Measurements from ENCODE around the gene MYZAP.

Gene MYZAP, protein sequence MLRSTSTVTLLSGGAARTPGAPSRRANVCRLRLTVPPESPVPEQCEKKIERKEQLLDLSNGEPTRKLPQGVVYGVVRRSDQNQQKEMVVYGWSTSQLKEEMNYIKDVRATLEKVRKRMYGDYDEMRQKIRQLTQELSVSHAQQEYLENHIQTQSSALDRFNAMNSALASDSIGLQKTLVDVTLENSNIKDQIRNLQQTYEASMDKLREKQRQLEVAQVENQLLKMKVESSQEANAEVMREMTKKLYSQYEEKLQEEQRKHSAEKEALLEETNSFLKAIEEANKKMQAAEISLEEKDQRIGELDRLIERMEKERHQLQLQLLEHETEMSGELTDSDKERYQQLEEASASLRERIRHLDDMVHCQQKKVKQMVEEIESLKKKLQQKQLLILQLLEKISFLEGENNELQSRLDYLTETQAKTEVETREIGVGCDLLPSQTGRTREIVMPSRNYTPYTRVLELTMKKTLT

DNA sequence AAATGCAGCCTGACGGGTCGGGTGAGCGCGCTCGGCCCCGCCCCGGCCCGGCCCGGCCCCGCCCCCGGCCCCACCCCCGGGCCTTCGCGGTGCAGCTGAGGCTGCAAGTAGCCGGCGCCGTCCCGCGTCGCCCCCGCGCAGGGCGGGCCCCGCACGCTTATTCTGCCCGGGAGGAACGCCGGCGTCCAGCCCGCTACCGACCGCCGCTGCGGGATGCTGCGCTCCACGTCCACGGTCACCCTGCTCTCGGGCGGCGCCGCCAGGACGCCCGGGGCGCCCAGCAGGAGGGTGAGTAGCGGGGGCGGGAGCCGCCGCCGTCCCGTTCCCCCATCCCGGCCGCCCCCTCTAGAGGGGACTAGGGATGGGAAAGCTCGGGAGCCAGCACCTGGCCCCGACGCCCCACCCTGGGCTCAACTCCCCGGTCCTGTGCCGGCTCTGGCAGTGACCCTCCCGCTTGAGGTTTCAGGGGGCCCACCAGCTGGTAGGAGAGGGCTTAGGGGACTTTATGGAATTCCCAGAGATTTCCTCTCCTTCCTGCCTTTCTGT is at the start of gene MYZAP:
MYZAP (plus strand) TSS at position 83 of the 546 bp plus-strand sequence; CDS start at position 214, 131 bp downstream.
- DNase-seq: no peak

DNA sequence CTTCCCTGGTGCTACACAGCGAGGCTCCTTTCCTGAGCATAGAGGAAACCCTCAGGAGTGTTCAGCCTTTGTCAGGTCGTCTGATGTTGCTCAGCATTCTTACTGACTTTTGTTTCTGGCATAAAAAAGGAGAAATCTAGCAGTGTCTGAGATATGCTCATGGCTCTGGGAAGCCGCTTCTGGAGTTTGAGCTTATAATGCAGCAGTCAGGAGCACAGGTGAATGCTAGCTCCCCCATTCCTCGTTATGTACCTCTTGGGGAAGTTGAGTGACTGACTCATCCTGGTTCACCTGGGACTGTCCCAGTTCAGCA is 49.2 kb upstream of the MYZAP start:
- no peak for DNase-seq

DNA sequence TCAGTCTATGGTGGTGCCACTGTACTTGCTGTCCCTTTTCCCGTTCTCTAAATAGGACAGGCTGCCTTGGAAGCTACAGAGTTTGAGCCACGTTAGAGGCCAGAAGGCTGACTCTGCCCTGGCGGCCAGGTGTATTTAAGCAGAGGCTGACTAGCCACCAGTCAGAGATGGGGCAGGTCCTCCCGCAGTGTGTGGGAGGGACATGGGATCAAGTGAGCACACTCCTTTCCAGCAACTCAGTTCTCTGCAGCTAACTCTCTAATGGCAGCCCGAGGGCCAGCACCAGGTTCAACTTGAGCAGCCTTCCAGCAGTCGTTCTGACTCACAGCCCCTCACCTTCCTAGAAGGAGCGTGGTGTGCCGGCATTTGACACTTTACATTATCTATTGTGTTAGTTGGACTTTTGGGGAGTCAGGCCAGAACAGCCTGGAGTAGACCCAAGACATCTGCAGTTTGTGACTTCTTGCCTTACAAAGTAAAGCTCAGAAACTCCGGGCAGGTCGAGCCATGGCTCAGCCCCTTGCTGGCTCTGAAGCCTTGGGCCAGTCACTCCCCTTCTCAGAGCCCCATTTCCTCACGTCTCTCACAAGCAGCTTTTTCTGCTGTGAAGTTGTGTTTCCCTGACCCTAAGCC is 46.7 kb upstream of the MYZAP start:
- DNase-seq: no peak

DNA sequence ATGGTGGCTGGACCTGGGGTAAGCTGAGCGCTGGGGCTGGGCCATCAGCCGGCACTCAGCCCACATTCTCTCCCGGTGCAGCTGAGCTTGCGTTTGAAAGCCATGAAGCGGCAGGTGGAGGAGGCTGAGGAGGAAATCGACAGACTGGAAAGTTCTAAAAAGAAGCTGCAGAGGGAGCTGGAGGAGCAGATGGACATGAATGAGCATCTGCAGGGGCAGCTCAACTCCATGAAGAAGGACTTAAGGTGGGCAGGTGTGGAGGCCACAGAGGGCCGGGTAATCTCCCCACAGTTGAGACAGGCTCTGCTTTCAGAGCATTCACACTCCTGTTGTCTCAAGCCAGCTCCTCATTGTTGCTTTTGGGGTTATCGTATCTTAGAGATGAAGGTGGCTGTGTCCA is 45.7 kb upstream of the MYZAP start:
- DNase-seq: no peak

DNA sequence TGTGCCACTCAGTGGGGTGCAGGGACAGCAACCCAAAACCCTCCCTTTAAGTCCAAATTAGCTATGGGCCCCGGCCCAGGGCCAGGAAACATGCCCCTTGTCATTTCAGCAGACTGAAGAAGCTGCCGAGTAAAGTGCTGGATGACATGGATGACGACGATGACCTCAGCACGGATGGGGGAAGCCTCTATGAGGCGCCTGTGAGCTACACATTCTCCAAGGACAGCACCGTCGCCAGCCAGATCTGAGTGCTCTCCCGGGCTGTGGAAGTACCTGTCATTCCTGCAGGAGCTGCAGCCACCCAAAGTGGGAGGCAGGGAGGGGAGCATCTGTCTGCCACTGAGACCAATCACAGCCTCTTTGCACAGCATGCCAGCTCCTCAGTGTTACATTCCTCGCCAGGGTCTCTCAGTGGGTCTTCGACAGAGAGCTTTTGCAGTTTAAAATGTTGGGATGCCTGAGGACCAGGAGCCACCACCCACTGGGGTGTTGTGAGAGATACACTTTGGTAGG is 44.4 kb upstream of the MYZAP start:
- no peak for DNase-seq

DNA sequence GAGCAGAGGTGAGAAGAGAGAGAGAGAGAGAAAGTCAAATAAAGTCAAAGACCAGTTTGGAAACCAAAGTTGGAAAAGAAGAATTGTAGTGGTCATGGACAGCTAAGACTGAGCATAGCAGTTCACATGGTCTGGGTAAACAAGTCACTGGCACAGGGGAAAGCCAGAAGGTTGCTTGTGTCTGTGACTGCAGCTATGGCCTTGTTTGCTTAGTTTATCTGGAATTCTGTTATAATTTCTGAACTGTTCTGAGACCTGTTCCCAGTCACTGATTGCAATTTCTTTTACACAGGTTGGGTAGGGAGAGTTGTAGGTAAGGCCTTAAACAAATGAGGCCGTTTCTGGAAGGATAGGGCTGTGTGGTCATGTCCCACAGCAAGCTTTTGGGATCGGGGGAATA is 43.4 kb upstream of the MYZAP start:
- no peak for DNase-seq

DNA sequence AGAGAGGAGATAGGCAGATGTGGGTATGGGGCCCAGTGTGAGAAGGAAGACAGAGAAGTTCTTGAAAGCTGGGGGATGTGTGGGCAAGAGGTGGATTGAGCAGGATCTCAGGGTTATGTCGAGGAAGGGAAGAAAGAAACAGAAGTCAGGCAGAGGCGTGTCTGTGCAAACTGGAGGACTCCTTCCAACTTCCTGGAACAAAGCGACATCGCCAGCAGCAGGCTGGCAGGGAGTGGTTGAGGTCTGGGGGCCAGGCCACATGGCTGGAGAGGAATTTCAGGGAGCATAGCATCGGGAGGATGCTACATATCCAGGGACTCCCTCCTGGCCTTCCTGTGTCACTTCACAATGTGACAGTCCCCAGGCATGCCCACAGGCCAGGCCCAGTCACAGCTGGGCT is 42.9 kb upstream of the MYZAP start:
- DNase-seq: no peak

DNA sequence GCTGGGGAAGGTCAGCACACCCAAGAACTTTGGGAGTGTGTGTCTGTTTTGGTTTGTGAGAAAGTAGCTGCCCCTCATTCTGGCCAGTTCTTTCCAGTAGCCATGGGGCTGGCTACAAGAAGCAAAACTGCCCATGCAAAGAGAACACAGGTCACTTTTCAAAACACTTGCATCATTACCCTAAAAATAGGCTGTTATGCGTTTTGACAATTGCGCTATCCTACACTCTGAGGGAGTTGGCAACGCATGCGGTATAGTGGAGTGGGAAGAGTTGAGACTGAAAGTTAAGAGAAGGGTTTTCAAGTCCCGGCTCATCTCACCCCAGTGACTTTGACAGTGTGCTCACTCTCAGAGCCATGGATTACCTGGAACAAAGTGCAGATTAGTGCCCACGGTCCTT is 41.8 kb upstream of the MYZAP start:
- DNase-seq: no peak

DNA sequence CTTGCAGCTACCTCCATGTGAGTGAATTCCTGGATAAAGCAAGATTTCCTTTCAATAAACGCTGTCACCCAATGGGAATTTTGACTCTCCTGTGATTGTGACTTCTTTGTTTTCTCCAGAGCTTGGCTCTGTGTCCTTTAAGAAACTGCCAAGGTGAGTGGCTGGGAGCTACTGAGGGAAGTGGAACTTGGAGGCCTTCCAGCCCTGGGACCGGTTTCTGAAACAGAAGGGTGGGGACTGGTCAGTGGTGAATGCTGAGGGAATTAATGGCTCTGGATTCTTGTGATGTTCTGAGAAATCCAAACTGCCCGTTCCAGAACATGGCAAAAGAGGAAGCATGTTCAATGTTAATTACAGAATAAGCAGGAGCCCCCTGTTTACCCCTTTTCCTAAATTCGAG is 41.1 kb upstream of the MYZAP start:
- no peak for DNase-seq

DNA sequence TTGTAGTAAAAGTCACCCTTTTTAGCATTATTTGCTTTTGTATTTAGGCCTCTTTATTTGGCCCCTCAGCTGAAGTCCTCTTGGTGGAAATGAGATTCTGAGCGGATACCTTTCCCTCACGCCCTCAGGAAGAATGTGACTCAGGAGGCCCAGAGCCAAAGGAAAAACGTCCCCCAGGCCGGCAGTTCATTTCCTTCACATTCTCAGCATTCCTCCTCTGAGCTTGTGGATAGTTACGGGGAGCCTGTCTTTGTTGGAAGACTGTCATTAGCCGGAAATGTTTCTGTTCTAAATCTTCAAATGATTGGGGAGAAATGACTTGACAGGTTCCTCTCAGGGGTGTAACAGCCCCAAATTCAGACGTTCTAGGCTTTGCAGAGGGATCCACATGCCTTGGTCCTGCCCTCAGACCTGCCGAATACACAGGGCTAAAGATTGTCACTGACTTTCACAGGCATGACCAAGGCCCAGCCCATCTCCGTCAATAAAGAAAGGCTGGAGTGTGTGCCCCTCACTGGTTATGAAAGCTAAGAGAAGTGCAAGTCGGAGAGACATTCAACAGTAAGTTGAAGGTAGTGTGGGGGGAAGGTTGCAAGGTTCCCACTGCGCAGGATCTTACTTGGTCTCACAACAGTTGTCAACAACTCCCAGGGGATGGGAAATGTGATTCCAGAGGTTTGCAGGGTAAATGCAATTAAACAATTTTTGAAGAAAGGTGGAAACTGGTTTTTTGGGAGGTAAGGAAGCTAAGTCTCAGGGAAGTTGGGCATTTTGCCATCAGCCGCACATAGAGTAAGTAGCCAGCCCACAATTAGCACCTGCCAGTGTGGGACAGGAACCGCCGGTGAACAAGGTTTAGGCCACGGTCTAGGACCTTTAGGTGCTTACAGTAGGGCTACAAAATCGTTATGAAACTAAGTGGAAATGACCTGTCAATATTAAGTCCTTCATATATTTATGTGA is 39.7 kb upstream of the MYZAP start:
- DNase-seq: no peak

DNA sequence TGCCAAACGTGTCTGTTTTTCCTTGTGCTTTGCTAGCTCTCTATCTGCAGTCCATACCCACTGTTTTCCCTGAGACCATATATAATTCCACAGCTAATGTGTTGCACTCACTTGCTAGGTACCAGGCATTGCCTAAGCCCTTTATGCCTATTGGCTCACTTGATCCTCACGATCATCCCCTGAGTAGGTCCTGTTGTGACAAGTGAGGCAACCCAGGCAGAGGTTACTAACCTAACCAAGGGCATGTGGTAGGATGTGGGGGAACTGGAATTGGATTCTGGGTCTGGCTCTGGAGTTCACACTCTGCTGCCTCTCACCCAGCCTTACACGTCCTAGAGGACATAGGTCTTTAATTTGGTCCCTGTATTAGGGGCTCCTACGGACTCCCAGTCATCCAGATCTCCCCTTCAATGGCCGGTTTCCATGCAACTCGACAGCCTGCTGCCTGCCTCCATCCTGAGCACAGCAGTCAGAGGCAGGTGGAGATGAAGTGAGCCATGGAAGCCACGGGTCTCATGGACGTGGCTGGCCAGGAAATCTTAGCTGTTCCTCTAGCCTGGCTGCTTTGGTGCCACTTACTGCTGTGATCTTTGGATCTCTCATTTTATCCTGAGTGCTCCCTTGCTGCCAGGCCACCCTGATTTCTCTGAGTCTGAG is 38.9 kb upstream of the MYZAP start:
- no peak for DNase-seq

DNA sequence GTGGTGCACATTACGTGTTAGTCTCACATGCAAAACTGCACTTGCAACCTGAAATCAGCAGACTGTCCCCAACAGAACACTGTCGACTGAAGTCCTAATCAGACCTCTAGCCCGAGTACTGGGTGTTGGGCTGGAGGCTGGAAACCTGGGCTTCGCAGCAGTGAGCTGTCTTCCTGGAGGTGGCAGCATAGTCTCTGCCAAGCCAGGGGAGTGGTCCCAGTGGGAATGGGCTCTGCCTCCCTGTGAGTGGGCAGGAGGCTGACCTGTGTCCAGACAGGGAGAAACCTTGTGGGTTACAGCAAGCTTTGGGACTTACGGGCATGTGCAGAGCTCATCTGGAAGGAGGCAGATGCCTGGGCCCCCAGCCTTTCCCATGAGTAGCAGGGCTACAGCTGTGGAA is 38.2 kb upstream of the MYZAP start:
- no peak for DNase-seq

DNA sequence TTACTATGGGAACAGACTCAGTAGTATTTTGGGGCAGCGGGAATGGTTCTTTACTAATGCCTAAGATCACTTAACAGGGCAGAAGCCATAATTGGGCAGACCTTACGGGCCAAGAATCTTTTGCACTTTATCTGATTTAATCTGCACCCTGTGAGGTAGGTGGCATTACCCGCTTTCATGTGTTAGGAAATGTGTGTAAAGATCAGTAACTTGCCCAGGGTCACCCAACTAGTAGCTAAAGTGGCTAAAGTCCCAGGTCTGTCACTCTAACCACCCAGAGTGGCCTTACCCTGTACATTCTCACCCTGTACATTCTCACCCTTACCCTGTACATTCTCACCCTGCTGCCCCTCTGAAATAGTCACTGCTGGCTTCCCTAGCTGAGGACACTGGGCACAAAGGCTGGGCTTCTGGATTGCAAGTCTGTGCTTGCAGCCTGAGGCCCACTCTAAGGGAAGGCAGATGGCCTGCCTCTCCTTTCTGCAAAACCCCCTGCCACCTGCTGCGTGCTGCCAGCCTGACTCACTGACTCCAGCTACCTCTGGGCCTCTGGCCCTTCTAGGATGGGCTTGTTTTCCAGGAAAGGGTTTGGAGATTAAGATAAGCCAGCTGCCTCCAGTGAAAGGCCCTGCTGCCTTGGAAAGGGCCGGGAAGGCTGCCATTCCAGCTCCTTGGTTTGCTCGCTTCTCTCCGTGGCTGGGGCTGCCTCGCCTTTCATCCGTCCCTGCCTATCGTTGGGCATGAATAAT is 37.5 kb upstream of the MYZAP start:
- DNase-seq: peak; percentile 4

DNA sequence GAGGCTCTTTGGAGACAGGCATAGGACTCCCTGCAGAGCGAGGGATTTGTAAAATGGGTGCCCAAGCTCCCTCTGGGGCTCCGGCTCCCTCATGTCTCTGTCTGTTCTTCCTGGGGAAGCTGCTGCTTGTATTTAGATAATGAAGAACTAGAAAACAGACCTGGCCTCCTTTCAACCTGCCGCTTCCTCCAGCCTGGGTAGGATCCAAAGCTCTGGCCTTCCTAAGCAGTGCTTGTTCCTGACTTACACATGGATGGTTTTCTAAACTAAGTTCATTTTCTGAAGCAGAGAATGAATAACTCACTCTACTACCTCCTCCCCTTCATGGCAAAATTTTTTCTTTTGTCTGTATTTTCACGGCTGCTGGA is 36.9 kb upstream of the MYZAP start:
- DNase-seq: no peak

DNA sequence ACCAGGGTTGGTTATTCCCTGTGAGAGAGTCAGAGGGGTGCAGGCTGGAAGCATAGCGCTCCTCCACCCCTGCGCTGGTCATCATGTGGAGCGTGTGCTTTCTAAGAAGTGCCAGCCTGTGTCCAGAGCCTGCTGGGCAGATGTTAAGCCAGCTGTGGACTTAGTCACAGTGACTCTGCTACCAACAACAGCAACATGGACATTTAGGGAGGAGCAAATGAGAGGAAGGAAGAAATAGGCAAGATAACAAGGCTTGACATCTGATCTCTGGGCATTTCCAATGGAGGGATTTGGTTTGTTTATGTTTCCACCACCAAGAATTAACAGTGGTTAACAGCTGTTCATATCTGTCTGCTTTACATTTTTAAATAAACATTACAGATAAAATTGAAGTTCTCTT is 36.4 kb upstream of the MYZAP start:
- no peak for DNase-seq

DNA sequence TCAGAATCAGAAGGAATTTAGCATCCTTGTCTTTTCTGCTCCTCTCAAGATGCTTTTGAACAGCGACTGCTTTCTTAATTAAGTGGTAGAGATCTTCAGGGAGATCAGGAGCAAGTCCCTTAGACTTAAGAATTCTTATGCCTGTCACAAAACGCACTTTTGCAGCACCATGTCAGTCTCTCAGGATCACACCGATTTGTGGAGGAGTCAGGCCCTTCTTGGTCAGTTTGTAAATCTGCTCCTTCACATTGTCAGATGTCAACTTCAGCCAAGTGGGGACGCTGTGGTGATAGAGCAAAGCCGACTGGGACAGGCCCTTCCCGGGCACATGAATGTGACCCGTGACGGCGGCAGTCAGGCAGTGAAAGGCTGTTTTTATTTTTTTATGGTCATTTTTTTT is 35.7 kb upstream of the MYZAP start:
- DNase-seq: no peak

DNA sequence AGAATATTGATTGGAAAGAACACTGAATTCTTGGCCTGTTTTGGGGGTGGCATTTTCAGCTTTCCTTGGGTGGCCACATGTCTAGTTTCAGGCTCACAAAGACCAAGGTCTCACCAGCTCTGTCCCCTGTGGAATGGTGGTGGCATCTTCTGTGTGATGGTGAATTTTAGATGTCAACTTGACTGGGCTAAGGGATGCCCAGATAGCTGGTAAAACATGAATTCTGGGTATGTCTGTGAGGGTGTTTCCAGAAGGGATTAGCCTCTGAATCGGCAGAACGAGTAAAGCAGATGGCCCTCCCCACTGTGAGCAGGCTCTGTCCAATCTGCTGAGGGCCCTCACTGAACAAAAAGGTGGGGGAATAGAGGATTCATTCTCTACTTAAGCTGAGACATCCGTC is 34.4 kb upstream of the MYZAP start:
- DNase-seq: no peak

DNA sequence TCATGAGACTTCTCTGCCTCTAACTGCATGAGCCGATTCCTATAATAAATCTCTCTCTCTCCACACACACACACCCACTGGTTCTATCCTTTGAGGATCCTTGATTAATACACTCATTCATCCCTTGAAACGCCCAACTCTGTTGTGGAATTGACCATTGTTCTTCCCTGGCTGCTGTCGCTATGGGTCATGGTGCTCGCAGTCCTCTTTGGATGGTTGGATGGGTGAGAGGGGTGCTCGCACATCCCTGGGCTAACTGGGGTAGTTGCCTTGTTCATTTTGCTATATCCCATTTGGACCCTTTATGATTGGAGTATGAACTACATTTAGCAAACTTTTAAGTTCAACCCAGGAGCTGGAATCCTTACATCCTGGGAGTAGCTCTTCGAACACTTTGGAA is 33.9 kb upstream of the MYZAP start:
- no peak for DNase-seq

DNA sequence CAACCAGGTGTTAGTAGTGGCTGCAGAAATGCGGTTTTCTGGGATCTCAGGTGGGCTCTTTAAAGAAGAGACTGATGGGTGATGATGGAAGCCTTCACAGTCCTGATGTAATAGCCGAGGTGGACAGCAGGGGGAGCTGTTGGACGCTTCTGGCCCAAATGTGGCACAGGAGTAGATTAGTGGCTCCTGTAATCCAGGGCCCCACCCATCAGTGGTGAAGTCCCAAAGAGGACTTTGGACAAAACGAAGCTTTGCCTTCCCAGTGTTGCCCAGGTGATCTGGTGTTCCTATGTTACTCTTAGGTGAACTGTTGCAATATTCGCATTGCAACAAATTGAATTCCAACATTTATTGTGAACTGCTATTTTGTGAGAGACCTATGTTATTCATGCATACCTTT is 31.8 kb upstream of the MYZAP start:
- DNase-seq: no peak

DNA sequence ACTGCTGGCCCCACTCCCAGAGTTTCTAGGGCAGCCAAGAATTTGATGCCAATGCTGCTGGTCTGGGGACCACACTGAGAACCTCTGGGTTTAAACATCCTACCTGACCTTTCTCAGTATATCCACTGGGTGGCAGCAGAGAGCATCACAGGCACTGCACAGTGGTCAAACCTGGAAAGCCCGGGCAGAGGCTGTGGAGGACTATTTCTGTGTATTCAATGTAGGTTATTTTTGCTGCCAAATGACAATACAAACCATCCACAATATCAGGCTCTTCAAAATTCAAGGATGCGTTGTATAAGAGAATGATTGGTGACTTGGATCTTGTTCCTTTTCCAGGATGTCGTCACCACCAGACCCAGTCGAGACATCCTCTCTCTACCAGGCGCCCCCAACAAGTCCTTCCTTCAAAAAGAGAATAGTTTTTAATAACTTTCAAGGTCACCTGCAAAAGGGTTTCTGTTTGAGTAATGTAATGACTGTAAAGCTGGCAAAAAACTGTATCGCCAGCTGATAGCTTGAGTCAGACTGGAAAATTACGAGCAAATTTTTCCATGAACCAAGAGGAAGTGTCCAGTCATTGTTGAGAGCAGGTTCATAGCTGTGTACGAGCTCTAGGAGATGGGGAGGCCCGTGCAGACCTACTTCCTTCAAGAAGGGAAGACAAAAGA is 30.5 kb upstream of the MYZAP start:
- DNase-seq: peak; percentile 5

DNA sequence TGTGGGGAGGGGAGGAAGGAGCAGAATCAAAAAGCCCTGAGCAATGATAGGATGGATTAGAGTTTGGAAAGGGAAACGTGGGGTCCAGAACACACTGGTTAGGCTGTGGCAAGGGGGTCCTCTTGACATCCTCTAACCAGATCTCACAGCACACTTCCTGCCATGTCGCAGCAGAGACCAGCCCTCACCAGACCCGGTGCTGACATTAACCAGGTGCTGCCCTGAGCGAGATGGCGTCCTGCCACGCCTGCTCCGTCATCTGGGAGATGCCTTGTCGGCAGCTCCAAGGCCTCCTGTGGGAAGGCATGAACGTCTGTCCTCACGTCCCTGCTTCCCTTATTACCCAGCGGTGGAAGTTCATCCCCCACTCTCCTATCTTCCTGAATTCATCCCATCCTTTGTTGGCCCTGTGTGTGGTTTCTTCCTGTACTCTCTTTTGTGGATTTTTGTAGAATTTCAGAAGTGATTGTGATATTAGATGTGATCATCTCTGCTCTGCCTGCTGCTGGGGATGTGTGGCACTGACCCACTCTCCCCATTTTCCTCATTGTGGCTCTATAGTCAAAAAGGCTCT is 29.4 kb upstream of the MYZAP start:
- no peak for DNase-seq

Data from DMS79 (cell line).